Naive thymus-derived CD8-positive, alpha-beta T cell (primary cell): Measurements from ENCODE around the gene MGMT. TPM values are rescaled to one million over a fixed set of nuclear protein-coding genes. Genes with fewer than 3 reads are reported as not detected.

Experiments
- ATAC-seq, 2 donors: fragments of 150-1000 bp; cut with Tn5 transposase in 1 of 2; sonication (Bioruptor Pico), chemical (Tn5 transposase) in 1 of 2; 1 replicate in 1 of 2; 2 replicates in 1 of 2; pipeline ENCODE4 v1.10.0; 2021; ENCODE audit warnings: mild to moderate bottlenecking in 2 of 2, moderate library complexity in 2 of 2
- POLR2A ChIA-PET: fragments of 350-600 bp; sonication (Branson Sonifier 250); formaldehyde crosslinking; loops from one replicate; lab custom pipeline; 2021; ENCODE audit warnings: antibody characterized with exemption; lab: Charles Lee
- DNase-seq, 10 donors: peaks; one replicate each; pipeline versions ENCODE4 v3.0.0 to v3.0.0-alpha.2; 2020 to 2022
- H3K27ac Mint-ChIP-seq, 10 donors: one replicate each; pipeline ENCODE4 v1.8.0; 2020 to 2022; ENCODE audit warnings: mild to moderate bottlenecking in 10 of 10, mixed read lengths in 10 of 10, moderate library complexity in 4 of 10, inconsistent platforms in 1 of 10
- H3K27me3 Mint-ChIP-seq, 5 donors: one replicate each; pipeline ENCODE4 v1.8.0; 2021 to 2022; ENCODE audit warnings: mixed read lengths in 5 of 5
- H3K36me3 Mint-ChIP-seq, 3 donors: one replicate each; pipeline ENCODE4 v1.8.0; 2020 to 2022; ENCODE audit warnings: mixed read lengths in 3 of 3, mild to moderate bottlenecking in 2 of 3, inconsistent platforms in 1 of 3
- H3K4me1 Mint-ChIP-seq, 4 donors: one replicate each; pipeline ENCODE4 v1.8.0; 2021 to 2022; ENCODE audit warnings: mixed read lengths in 4 of 4
- H3K4me3 Mint-ChIP-seq, 10 donors: one replicate each; pipeline ENCODE4 v1.8.0; 2020 to 2022; ENCODE audit warnings: mild to moderate bottlenecking in 10 of 10, mixed read lengths in 10 of 10, moderate library complexity in 6 of 10, inconsistent platforms in 1 of 10
- H3K9me3 Mint-ChIP-seq, 9 donors: one replicate each; pipeline ENCODE4 v1.8.0; 2020 to 2022; ENCODE audit warnings: mixed read lengths in 9 of 9, mild to moderate bottlenecking in 3 of 9, inconsistent platforms in 1 of 9, moderate library complexity in 1 of 9
- polyA plus RNA-seq, 3 donors: library from polyadenylated mRNA; unstranded; fragments of 300-500 nt; fragmentation: Illumina TruSeq; gene quantifications; one replicate each; pipeline ENCODE4 v1.2.3, GENCODE V29; 2021
- total RNA-seq, 8 experiments: library from RNA in 2 of 8; stranded (reverse) in 2 of 8; gene quantifications; one replicate each; pipeline ENCODE4 v1.2.3 and lab custom pipeline; 2021 to 2026

MGMT gene
- total and polyA plus RNA-seq, 5 experiments from 2014 or later = 18.9 to 41.7 (median 32.2) TPM

DNA sequence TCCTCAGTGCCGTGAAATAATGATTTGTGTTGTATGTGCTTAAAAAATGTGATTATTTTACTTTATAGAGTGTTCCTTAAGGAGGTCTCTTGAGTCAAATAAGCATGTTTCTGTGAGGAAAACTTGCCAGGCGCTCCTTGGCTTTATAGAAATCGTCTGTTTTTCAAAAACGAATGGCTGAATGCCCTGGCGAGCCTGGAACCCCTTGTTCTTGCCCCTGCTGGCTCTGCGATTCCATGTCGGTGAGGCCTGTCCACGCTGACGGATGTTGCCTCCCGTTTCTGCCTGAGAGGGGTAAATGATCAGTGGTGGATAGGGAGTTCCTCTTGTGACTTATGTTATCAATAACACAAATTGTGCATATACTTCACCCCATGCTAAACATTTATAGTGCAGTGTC is 75.5 kb downstream of the MGMT start:
- no peak overlapping the region for H3K4me3 Mint-ChIP-seq
- no peaks in the 10 kb centered on the region for H3K27me3 Mint-ChIP-seq
- H3K27ac Mint-ChIP-seq = no peak overlapping the region
- ATAC-seq = no peak
- POLR2A ChIA-PET = no interaction called here
- peaks cover 0 to 59% (median 6%) of the 10 kb centered on the region in 9 donors for H3K9me3 Mint-ChIP-seq
- peaks cover 17 to 73% (median 46%) of the 10 kb centered on the region in 3 donors for H3K36me3 Mint-ChIP-seq
- DNase-seq = no peak
- peaks cover 0 to 4% (median under 1%) of the 10 kb centered on the region in 4 donors for H3K4me1 Mint-ChIP-seq

DNA sequence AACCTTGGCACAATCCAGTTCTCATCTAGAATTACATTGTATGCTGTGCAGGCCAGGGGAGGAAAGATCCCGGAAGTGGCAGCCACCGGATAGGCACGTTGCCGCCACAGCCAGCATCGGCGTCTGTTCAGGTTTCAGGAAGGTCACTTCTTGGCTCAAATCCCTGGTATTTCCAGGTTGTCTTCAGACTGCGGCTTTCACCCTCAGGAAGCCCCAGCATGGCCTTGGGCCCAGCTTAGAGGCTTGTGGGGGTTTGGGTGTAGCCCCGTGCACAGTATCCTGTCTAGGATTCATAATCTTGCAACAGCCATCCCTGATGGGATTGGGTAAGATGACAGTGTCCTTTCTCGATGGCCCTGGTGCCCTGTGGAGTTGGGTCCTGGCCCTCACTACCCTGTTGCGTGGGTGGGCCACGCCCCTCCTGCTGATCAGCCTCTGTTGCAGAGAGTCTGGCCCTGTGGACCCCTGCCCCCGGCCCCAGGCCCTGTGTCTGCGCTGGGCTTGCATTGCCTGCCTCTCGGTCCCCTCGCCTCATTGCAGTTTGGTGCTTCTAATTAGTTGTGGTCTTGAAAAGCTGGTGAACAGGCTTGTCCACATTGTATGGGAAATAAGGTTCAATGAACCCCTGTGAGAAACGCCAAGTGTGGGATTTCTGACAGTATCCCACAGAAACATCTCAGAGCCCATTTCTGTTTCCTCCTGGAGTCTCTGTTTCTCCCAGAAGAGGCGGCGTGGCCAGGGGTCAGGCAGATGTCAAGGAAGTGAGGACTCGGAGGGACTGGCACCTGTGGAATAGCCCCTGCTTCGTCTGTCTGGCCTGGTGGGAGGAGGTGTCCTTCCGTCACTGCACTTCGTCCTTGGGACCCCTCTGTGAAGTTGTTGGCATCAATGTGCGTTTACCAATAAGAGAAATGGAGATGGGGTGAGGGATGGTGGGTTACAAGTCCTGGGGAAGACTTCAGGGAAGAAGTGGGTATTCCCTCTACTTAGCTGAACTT is 77.5 kb downstream of the MGMT start:
- no peak for ATAC-seq

DNA sequence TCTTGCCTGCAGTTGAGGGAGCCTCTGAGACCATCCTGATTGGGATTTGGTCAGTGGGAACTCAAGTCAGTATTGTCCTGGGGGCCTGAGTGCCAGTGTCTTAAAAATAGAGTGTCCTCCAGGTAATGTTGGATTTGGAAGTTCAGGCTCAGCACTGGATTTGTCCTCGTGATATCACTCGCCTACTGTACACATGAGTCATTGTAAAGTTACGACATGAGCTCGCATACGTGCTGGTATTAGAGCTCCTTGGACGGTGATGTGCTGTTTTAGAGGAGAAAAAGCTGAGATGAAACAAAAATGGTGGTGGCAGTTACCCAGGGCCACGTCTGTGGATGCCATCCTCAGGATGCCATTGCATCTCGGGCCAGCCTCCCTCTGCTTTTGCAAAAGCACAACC is 78.2 kb downstream of the MGMT start:
- Mint-ChIP-seq H3K4me1 (peaks cover 0 to 4% (median under 1%) of the 10 kb centered on the region in 4 donors), H3K9me3 (peaks cover 0 to 59% (median 0%) of the 10 kb centered on the region in 9 donors), H3K27me3 (no peaks in the 10 kb centered on the region), H3K27ac (peak overlapping the region in 1 of 10 donors; percentile 9), H3K36me3 (peaks cover 18 to 65% (median 35%) of the 10 kb centered on the region in 3 donors), H3K4me3 (no peak overlapping the region)
- ATAC-seq (no peak), DNase-seq (no peak)
- POLR2A ChIA-PET = no interaction called here

More for the DNA sequence above, 77.5 kb downstream of the MGMT start:
- H3K4me1 Mint-ChIP-seq = peaks cover 0 to 4% (median under 1%) of the 10 kb centered on the region in 4 donors
- H3K9me3 Mint-ChIP-seq = peaks cover 0 to 57% (median 0%) of the 10 kb centered on the region in 9 donors
- peaks cover 16 to 66% (median 36%) of the 10 kb centered on the region in 3 donors for H3K36me3 Mint-ChIP-seq
- no peaks in the 10 kb centered on the region for H3K27me3 Mint-ChIP-seq
- H3K4me3 Mint-ChIP-seq = no peak overlapping the region
- H3K27ac Mint-ChIP-seq = peak overlapping the region in 1 of 10 donors; percentile 13
- POLR2A ChIA-PET = no interaction called here
- DNase-seq = no peak

DNA sequence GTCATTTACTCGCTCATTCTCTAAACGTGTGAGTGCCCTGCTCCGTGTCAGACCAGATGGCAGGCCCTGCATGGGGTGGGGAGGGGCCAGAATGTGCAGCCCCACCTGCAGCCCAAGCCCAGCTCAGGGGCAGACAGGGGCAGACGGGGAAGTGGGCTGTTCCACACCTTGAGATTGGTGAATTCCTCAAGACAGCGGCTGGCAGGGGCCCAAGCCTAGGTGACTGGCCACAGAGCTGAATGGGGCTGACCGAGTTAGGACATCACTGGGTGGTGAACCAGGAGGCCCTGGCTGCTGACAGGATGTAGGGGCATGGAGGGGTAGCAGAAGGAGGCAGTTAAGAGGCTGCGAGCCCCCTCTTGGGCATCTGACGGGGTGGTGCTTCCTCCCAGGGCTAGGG is 79.1 kb downstream of the MGMT start:
- ATAC-seq (no peak), DNase-seq (no peak)
- Mint-ChIP-seq H3K9me3 (peaks cover 0 to 57% (median 4%) of the 10 kb centered on the region in 9 donors), H3K27ac (no peak overlapping the region), H3K36me3 (peaks cover 20 to 65% (median 38%) of the 10 kb centered on the region in 3 donors), H3K27me3 (no peaks in the 10 kb centered on the region), H3K4me3 (no peak overlapping the region), H3K4me1 (peaks cover 0 to 4% (median 1%) of the 10 kb centered on the region in 4 donors)
- POLR2A ChIA-PET = no interaction called here

DNA sequence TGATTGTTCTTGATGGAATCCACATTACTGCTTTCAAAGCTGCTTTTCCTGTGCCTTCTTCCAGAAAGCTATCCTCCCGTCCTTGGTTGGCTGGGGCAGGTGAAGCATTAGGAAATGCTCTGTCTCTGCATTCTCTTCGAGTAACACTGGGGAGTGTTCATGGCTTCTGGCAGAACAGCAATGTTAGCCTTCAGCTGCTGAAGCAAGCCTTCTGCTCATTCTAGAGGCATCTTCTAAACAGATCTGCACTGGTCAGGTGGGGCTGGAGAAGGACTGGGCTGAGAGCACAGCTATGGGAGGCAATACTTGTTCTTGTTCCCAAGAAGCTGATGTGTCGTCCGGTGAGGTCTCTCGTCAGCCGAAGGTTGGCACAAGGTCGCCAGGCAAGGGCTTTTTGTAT is 80.6 kb downstream of the MGMT start:
- POLR2A ChIA-PET = no interaction called here
- no peak for ATAC-seq
- no peak for DNase-seq
- H3K36me3 Mint-ChIP-seq = peaks cover 27 to 62% (median 39%) of the 10 kb centered on the region in 3 donors
- H3K27ac Mint-ChIP-seq = no peak overlapping the region
- peaks cover 0 to 54% (median 11%) of the 10 kb centered on the region in 9 donors for H3K9me3 Mint-ChIP-seq
- peaks cover 0 to 5% (median 1%) of the 10 kb centered on the region in 4 donors for H3K4me1 Mint-ChIP-seq
- H3K27me3 Mint-ChIP-seq = no peaks in the 10 kb centered on the region
- H3K4me3 Mint-ChIP-seq = no peak overlapping the region

DNA sequence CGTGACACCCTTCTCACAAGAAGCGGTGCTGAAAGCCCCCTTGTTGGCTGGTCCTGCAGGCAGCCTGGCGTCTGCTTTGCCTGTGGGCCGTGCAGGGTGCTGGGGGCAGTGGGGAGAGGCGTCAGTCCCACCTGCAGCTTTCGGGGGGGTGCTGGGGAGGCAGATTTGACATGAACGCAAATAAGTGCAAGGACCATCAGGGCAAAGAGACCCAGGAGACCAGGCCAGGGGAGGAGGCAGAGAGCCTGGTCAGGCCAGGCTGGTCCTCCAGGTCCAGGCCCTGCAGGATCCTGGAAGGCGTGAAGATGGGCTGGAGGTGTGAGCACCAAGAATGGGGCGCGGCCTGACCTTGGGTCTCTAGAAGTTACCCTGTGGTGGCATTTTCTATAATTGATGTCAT is 81.6 kb downstream of the MGMT start:
- DNase-seq = no peak
- ATAC-seq = no peak
- Mint-ChIP-seq H3K36me3 (peaks cover 25 to 62% (median 45%) of the 10 kb centered on the region in 3 donors), H3K4me3 (peak overlapping the region in 1 of 10 donors; percentile 19), H3K9me3 (peaks cover 0 to 57% (median 11%) of the 10 kb centered on the region in 9 donors), H3K27me3 (no peaks in the 10 kb centered on the region), H3K27ac (no peak overlapping the region), H3K4me1 (peaks cover 0 to 5% (median 1%) of the 10 kb centered on the region in 4 donors)
- POLR2A ChIA-PET = no interaction called here

DNA sequence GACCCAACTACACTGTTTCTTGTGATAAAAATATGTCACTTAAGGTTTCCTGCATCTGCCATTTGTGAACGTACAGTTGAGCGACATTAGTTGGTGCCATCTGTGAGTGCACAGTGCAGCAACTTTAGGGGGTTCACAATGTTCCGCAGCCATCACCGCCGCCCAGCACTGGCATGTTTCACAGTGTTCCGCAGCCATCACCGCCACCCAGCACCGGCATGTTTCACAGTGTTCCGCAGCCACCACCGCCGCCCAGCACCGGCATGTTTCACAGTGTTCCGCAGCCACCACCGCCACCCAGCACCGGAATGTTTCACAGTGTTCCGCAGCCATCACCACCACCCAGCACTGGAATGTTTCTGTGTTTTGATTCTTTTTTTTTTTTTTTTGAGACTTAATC is 83.0 kb downstream of the MGMT start:
- POLR2A ChIA-PET = no interaction called here
- DNase-seq = no peak
- H3K36me3 Mint-ChIP-seq = peaks cover 24 to 62% (median 49%) of the 10 kb centered on the region in 3 donors
- H3K4me3 Mint-ChIP-seq = no peak overlapping the region
- H3K9me3 Mint-ChIP-seq = peaks cover 0 to 65% (median 11%) of the 10 kb centered on the region in 9 donors
- no peaks in the 10 kb centered on the region for H3K27me3 Mint-ChIP-seq
- no peak overlapping the region for H3K27ac Mint-ChIP-seq
- peaks cover 0 to 5% (median 0%) of the 10 kb centered on the region in 4 donors for H3K4me1 Mint-ChIP-seq
- no peak for ATAC-seq

DNA sequence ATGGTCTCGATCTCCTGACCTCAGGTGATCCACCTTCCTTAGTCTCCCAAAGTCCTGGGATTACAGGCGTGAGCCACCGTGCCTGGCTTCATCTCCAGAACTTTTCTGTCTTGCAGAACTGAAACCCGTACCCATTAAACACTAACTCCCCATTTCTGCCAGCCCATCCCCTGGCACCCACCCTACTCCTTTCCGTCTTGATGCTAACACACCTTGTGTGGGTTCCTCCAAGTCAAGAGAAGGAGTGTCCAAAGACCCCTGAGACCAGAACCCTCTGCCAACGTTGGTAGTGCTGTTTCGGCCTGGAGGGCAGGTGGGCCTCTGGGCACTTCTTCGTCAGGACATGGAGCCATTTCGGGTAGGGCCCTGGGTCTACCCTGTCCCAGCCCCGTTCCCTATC is 83.6 kb downstream of the MGMT start:
- ATAC-seq = no peak
- Mint-ChIP-seq H3K4me3 (no peak overlapping the region), H3K36me3 (peaks cover 27 to 65% (median 50%) of the 10 kb centered on the region in 3 donors), H3K27ac (peak overlapping the region in 1 of 10 donors; percentile 55), H3K9me3 (peaks cover 0 to 69% (median 11%) of the 10 kb centered on the region in 9 donors), H3K27me3 (no peaks in the 10 kb centered on the region), H3K4me1 (peaks cover 0 to 5% (median 0%) of the 10 kb centered on the region in 4 donors)
- POLR2A ChIA-PET = no interaction called here
- no peak for DNase-seq

DNA sequence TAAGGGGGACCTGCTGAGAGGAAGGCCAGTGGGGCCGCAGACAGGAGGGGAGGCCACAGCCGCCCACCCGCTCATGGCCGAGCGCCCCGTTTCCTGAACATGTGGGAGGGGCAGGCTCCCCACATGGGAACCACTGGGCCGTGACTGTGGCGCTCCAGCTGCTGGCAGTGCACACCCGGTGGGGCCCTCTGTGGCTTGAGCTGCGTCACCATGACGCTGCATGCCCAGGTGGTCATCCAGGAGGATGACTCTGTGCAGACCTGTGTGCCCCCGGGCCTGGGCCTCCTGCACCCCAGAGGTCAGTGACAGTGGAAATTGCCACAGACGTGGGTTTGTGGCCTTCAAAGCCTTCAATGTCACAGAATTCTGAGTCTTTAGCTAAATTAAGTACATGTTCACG is 85.1 kb downstream of the MGMT start:
- peaks cover 0 to 78% (median 15%) of the 10 kb centered on the region in 9 donors for H3K9me3 Mint-ChIP-seq
- H3K4me1 Mint-ChIP-seq = peaks cover 0 to 5% (median under 1%) of the 10 kb centered on the region in 4 donors
- H3K27ac Mint-ChIP-seq = no peak overlapping the region
- POLR2A ChIA-PET = no interaction called here
- H3K27me3 Mint-ChIP-seq = no peaks in the 10 kb centered on the region
- peaks cover 32 to 67% (median 62%) of the 10 kb centered on the region in 3 donors for H3K36me3 Mint-ChIP-seq
- ATAC-seq (no peak), DNase-seq (no peak)
- H3K4me3 Mint-ChIP-seq = no peak overlapping the region

DNA sequence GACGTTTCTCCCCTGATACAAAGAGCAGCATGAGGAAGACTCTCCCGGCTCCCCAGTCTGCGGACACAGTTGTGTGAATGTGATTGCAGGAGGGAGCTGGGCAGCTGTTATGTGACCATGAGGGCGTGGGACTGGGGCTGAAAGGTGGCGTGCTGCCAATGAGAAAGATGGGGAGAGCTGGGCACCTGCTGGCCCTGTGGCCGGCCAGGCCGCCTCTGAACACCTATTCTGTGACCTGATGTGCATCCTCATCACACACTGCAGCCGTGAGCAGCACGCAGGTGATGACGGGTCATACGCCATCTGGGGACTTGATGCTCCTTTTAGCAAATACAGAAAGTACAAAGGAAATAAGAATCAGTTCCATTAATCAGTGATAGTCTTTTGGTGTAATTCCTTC is 86.9 kb downstream of the MGMT start:
- no peak for DNase-seq
- no peak overlapping the region for H3K4me3 Mint-ChIP-seq
- H3K27me3 Mint-ChIP-seq = no peaks in the 10 kb centered on the region
- ATAC-seq = no peak
- H3K27ac Mint-ChIP-seq = no peak overlapping the region
- H3K9me3 Mint-ChIP-seq = peaks cover 0 to 78% (median 26%) of the 10 kb centered on the region in 9 donors
- peaks cover 0 to 8% (median under 1%) of the 10 kb centered on the region in 4 donors for H3K4me1 Mint-ChIP-seq
- H3K36me3 Mint-ChIP-seq = peaks cover 49 to 80% (median 72%) of the 10 kb centered on the region in 3 donors
- POLR2A ChIA-PET = no interaction called here

DNA sequence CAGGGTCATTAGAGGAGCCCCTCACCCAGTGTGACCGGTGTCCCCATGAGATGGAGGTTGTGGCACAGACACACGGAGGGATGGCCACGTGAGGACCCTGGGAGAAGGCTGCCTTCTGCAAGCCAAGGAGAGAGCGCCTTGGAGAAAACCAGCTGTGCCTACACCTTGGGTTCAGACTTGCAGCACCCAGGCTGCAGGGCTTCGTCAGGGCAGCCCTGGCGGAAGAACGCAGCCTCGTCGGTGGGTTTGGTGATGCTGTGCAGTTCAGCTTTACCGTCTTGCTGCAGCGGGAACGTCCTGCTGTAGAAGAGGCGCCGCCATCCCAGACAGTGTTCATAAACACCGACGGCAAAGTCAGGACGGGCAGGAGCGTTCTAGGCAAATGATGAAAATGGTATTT is 89.3 kb downstream of the MGMT start:
- POLR2A ChIA-PET = no interaction called here
- Mint-ChIP-seq H3K27me3 (no peaks in the 10 kb centered on the region), H3K9me3 (peaks cover 0 to 67% (median 15%) of the 10 kb centered on the region in 9 donors), H3K27ac (no peak overlapping the region), H3K4me3 (no peak overlapping the region), H3K36me3 (peaks cover 46 to 74% (median 56%) of the 10 kb centered on the region in 3 donors), H3K4me1 (peaks cover 0 to 5% (median 2%) of the 10 kb centered on the region in 4 donors)
- ATAC-seq = no peak
- DNase-seq = no peak

DNA sequence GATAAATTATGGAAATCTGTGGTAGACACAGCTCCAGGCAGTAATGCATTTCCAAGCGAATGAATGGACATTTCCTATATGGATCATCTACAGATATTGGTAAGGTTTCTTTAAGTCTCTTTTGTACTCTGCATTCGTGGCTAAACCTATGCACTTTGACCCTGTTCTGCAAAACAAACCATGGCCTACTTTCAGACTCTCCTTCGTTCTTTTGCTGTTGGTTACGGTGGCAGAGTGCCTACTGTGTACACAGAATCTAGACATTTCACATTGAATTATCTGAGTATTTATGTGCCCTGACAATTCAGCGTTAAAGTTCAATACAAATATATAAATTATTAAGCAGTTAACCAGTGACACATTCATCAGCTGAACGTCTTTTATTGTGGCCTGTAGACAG is 93.3 kb downstream of the MGMT start:
- peaks cover 1 to 50% (median 16%) of the 10 kb centered on the region in 9 donors for H3K9me3 Mint-ChIP-seq

DNA sequence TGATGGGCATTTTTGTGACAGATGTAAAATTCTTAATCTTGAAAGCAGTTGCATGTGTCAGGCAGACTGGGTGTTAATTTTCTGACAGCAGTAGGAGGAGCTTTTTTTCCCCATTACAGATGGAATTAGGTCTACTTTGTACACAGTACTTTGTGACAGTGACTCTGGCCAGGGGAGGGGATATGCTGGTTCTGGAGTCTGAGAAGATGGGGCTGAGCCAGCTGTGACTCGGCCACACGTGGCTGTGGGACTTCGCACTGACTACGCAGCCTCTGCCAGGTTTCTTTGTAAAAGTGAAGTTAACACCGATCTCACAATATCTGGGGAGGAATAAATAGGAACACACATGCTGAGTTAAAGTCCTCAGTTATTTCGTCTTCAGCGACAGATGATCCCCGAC is 95.4 kb downstream of the MGMT start:
- Mint-ChIP-seq H3K27me3 (no peaks in the 10 kb centered on the region), H3K4me3 (no peak overlapping the region), H3K36me3 (peaks cover 44 to 69% (median 47%) of the 10 kb centered on the region in 3 donors), H3K4me1 (peaks cover 0 to 9% (median 4%) of the 10 kb centered on the region in 4 donors), H3K27ac (peak overlapping the region in 1 of 10 donors; percentile 5), H3K9me3 (peaks cover 0 to 37% (median 11%) of the 10 kb centered on the region in 9 donors)
- no peak for ATAC-seq
- DNase-seq = no peak
- POLR2A ChIA-PET = interaction anchor here (0.8 kb wide), 1 partner anchor 581 kb away, joined by 3 read pairs; no protein-coding TSS in a partner anchor

More for the DNA sequence above, 93.3 kb downstream of the MGMT start:
- Mint-ChIP-seq H3K4me3 (no peak overlapping the region), H3K27me3 (no peaks in the 10 kb centered on the region), H3K27ac (no peak overlapping the region), H3K36me3 (peaks cover 38 to 68% (median 44%) of the 10 kb centered on the region in 3 donors), H3K4me1 (peaks cover 0 to 11% (median 3%) of the 10 kb centered on the region in 4 donors)
- DNase-seq = no peak
- POLR2A ChIA-PET = no interaction called here
- ATAC-seq = no peak
